ENCODE measurements around the gene CRNKL1. TPM values are rescaled to one million over a fixed set of nuclear protein-coding genes. Genes with fewer than 3 reads are reported as not detected.

The CRNKL1 gene
- total and polyA plus RNA-seq, 2 of the 4 experiments (the other 2 are of a cell fraction), result 7.4 to 20.1 TPM

DNA sequence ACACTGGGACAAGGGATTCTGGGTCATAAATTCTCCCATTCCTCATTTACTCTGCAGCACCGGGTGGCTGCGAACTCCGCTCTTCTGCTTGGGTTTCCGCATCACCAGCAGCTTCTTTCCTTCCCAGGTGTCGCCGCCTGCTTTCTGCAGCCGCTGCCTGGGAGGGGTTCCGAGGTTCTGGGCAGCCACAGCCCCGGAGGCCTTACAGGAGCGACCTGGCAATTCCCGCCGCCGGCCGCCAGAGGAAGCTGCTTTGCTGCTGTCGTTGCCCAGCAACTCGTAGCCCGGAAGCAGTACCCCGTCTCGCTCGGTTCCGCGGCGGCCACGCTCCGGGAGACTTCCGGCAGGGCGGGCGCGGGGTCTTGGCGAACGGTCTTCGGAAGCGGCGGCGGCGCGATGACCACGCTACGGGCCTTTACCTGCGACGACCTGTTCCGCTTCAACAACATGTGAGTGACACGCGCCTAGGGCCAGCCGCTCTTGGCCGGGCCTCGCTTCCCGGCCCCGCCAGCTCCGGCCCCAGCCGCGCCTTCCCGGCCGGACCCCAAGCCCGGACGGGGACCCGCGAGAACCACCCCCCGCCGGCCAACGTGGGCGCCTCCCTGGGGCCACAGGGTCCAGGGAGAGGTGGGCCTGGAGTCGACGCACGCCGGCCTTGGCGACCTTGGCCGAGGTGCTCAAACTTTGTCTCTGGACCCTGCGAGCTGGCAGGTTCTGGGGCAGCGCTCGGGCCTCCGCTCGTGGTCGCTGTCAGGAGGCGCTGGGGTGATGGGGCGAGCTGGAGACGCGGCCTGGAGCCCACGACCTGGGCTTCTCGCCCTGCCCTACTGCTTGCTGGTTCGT lies 35.0 kb downstream of the CRNKL1 start, which contains the start of gene NAA20 (continued):
- no peak for TF ChIP-seq NFE2L2 (IDR thresholded peaks at IDR 0.05; ENCODE audit: low read depth, low read length)
- no peak for TF ChIP-seq FOS (IDR thresholded peaks at IDR 0.05; ENCODE audit: low read depth, low read length)
- peak; percentile 34; the same call in 1 of the 2 replicates for TF ChIP-seq MAZ (IDR thresholded peaks at IDR 0.05; ENCODE audit: borderline replicate concordance, low read depth, low read length)

DNA sequence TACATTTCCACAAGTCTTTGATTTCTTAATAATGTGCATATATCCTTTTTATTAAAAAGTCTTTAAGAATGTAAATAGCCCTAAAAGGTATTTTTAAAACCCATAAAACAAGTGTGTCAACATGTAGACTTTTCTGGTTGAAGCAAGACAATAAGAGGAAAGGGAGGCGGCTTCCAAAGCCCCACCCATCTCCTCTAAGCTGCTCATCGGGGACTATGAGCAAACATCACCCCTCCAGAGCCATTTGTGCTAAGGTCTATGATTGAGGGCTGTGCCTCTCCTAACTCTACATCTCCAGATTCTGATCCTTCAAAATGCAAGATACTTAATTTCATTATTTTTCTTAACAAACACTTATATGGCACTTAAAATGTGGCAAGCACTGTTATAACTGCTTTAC lies 37.6 kb downstream of the CRNKL1 start:
- Histone ChIP-seq H2BK5ac (ENCODE audit: low read depth, low read length, poor library complexity, severe bottlenecking) (no peak overlapping the region), H3K18ac (ENCODE audit: low read depth, low read length) (no peak overlapping the region), H3K27me3 (ENCODE audit: control insufficient read depth, insufficient read depth, low read length) (no peaks in the 10 kb centered on the region), H2AK9ac (replicated peaks; ENCODE audit: low read depth, low read length, poor library complexity) (no peak overlapping the region), H3K56ac (ENCODE audit: extremely low read depth, insufficient read depth, low read length) (no peak overlapping the region), H3K4ac (ENCODE audit: low read depth, low read length) (no peak overlapping the region), H3K9ac (ENCODE audit: low read depth, low read length) (no peak overlapping the region), H2BK20ac (ENCODE audit: low read depth, low read length) (no peak overlapping the region), H3K9me1 (ENCODE audit: insufficient read depth, low read length) (peaks cover 13% of the 10 kb centered on the region), H3K4me2 (ENCODE audit: low read depth, low read length) (no peak overlapping the region), H3K23ac (ENCODE audit: low read depth, low read length) (no peak overlapping the region), H4K20me1 (ENCODE audit: insufficient read depth, low read length) (no peaks in the 10 kb centered on the region; the same call in 1 of the 2 replicates), H3K27ac (ENCODE audit: insufficient read depth, low read length) (no peak overlapping the region), H3K9me3 (ENCODE audit: control insufficient read depth, insufficient read depth, low read length) (no peaks in the 10 kb centered on the region), H3K4me3 (ENCODE audit: insufficient read depth, low read depth, low read length) (no peak overlapping the region), H4K91ac (ENCODE audit: insufficient read depth, low read depth, low read length) (no peak overlapping the region), H3K4me1 (ENCODE audit: control insufficient read depth, insufficient read depth, low read length) (peaks cover 17% of the 10 kb centered on the region), H2BK120ac (ENCODE audit: low read depth, low read length) (no peak overlapping the region), H3K79me1 (ENCODE audit: low read depth in 1 of 2, low read length in 2 of 2) (peaks cover 12 to 25% of the 10 kb centered on the region in 2 experiments; a peak in 3 of 4 replicates), H2AFZ (replicated peaks; ENCODE audit: low read length, poor library complexity) (no peak overlapping the region), H2AK5ac (ENCODE audit: low read depth, low read length) (no peak overlapping the region), H3K14ac (replicated peaks; ENCODE audit: low read depth, low read length) (no peak overlapping the region), H2BK15ac (ENCODE audit: low read depth, low read length) (no peak overlapping the region; the same call in 2 of the 3 replicates), H3K36me3 (ENCODE audit: control insufficient read depth, insufficient read depth, low read length) (peaks cover 3% of the 10 kb centered on the region; the same call in 1 of the 2 replicates), H4K5ac (ENCODE audit: low read depth, low read length) (no peak overlapping the region), H4K8ac (ENCODE audit: low read depth in 2 of 2, low read length in 2 of 2) (no peak overlapping the region)
- in situ Hi-C loops (cut with MboI; ENCODE audit: low sequenced_read_pairs) (no loop called here), dilution Hi-C loops (cut with HindIII; ENCODE audit: low sequenced_read_pairs, unreplicated experiment) (no loop called here), intact Hi-C loops (cut with micrococcal nuclease) (loop anchor here (5.0 kb wide), 1 partner anchor 322 kb away; no protein-coding TSS in a partner anchor)
- no CpG with 5 or more reads among the region's 2 CpGs for WGBS, 2 experiments (ENCODE audit: extremely low coverage in 2 of 2, insufficient read length in 1 of 2)
- TF ChIP-seq, protein P1, sequence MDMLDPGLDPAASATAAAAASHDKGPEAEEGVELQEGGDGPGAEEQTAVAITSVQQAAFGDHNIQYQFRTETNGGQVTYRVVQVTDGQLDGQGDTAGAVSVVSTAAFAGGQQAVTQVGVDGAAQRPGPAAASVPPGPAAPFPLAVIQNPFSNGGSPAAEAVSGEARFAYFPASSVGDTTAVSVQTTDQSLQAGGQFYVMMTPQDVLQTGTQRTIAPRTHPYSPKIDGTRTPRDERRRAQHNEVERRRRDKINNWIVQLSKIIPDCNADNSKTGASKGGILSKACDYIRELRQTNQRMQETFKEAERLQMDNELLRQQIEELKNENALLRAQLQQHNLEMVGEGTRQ (IDR thresholded peaks at IDR 0.05; ENCODE audit: low read depth, low read length), result no peak
- TF ChIP-seq RFX5 (IDR thresholded peaks at IDR 0.05; ENCODE audit: low read depth, low read length), result no peak
- TF ChIP-seq CHD1 (IDR thresholded peaks at IDR 0.05; ENCODE audit: low read depth, low read length), result no peak
- TF ChIP-seq MAZ (IDR thresholded peaks at IDR 0.05; ENCODE audit: borderline replicate concordance, low read depth, low read length), result no peak
- no peak for TF ChIP-seq FOS (IDR thresholded peaks at IDR 0.05; ENCODE audit: low read depth, low read length)
- ChIA-PET CTCF (no interaction called here), POLR2A (ENCODE audit: unreplicated experiment) (no interaction called here)
- BruUV-seq (replicated peaks), result no TSS peak
- ATAC-seq (ENCODE audit: low read depth) (no peak), DNase-seq (no peak)
